Keratinocyte (primary cell): ENCODE results near the gene DIPK1A.

Experiments used
- CTCF ChIP-seq, 3 experiments: IDR thresholded peaks in 1 of 3; conservative IDR thresholded peaks in 1 of 3; optimal IDR thresholded peaks in 1 of 3; 2 replicates in 2 of 3; 3 replicates in 1 of 3; pipeline versions ENCODE3 to v1.5.1; 2011; ENCODE audit warnings: low read length in 3 of 3, mild to moderate bottlenecking in 3 of 3, moderate library complexity in 2 of 3, control low read depth in 1 of 3, inconsistent platforms in 1 of 3; ENCODE audit not compliant: insufficient read depth in 2 of 3; ENCODE audit errors: extremely low read depth in 1 of 3
- EZH2 ChIP-seq: IDR thresholded peaks from one replicate; pipeline ENCODE4 v1.6.1; 2012; ENCODE audit warnings: inconsistent platforms, mild to moderate bottlenecking, low read length, moderate library complexity

GRCh38 chr1:93001893-93002292 lies 40.6 kb upstream of the DIPK1A start:
- TF ChIP-seq CTCF (optimal IDR thresholded peaks at IDR 0.05 in 1 of 3, IDR thresholded peaks at IDR 0.05 in 1 of 3, conservative IDR thresholded peaks at IDR 0.05 in 1 of 3; ENCODE audit: extremely low read depth in 1 of 3, insufficient read depth in 2 of 3, low read length in 3 of 3) (no peak), EZH2 (no peak)
